Kidney epithelial cell (primary cell): ENCODE results near the gene CP. TPM values are rescaled to one million over a fixed set of nuclear protein-coding genes. Genes with fewer than 3 reads are reported as not detected.

ENCODE experiments used
- DNase-seq: peaks from one replicate; pipeline ENCODE4 v3.0.0-alpha.2; 2010; ENCODE audit warnings: low read depth
- H3K27me3 ChIP-seq: 2 replicates; pipeline ENCODE4 v1.6.0; 2011; ENCODE audit warnings: low read length; ENCODE audit not compliant: control insufficient read depth, insufficient read depth
- H3K36me3 ChIP-seq: 2 replicates; pipeline ENCODE4 v1.5.1; 2011; ENCODE audit warnings: low read length; ENCODE audit not compliant: control insufficient read depth, insufficient read depth
- H3K4me3 ChIP-seq: 2 replicates; pipeline ENCODE4 v1.5.1; 2011; ENCODE audit warnings: low read depth, mild to moderate bottlenecking, control low read depth, low read length
- CTCF ChIP-seq: IDR thresholded peaks from 2 replicates; pipeline ENCODE4 v1.5.1; 2011; ENCODE audit warnings: mild to moderate bottlenecking, moderate library complexity, low read length, control low read depth, inconsistent platforms; ENCODE audit not compliant: insufficient read depth, poor library complexity, severe bottlenecking
- total RNA-seq: library from RNA; depleted of rRNA; stranded (reverse); fragments of >200 nt; gene quantifications from 2 replicates; pipeline ENCODE4 v1.2.3, GENCODE V29; 2015

CP gene
- total RNA-seq, 1 donor from 2014 or later: not detected

- H3K27me3 ChIP-seq: no peaks in the 10 kb centered on the region
- no peak for TF ChIP-seq CTCF
- DNase-seq: no peak
- no peaks in the 10 kb centered on the region for H3K36me3 ChIP-seq
- no peak overlapping the region for H3K4me3 ChIP-seq
Observed at GRCh38 chr3:149234671-149235245, 13.1 kb upstream of the CP start.

GRCh38 chr3:149233323-149233722 lies 11.7 kb upstream of the CP start:
- no peak for TF ChIP-seq CTCF
- Histone ChIP-seq H3K4me3 (no peak overlapping the region), H3K36me3 (no peaks in the 10 kb centered on the region), H3K27me3 (no peaks in the 10 kb centered on the region)
- DNase-seq: no peak

DNA sequence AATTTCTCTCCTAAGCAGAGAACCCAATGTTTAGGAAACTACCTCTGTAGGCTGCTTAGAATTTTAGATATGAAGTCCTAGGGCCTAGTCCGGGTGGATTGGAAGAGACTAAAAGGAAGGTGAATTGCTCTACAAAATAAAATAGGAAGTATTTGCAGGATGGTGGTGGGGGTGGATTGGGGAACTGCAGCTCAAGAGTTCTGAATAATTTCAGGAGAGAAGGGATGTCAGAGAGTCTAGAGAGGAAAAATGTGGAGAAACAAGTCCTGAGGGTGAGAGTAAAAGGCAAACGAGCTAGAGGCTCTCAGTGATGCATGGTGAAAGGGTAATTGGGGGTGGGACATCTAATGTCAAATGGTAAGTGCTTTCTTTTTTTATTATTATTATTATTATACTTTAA lies 10.2 kb upstream of the CP start:
- no peaks in the 10 kb centered on the region for H3K36me3 ChIP-seq
- H3K4me3 ChIP-seq: no peak overlapping the region
- no peak for DNase-seq
- H3K27me3 ChIP-seq: no peaks in the 10 kb centered on the region
- TF ChIP-seq CTCF: no peak

GRCh38 chr3:149227591-149228268 lies 6.1 kb upstream of the CP start:
- no peak for TF ChIP-seq CTCF
- H3K4me3 ChIP-seq: no peak overlapping the region
- H3K27me3 ChIP-seq: no peaks in the 10 kb centered on the region
- no peaks in the 10 kb centered on the region for H3K36me3 ChIP-seq
- no peak for DNase-seq

DNA sequence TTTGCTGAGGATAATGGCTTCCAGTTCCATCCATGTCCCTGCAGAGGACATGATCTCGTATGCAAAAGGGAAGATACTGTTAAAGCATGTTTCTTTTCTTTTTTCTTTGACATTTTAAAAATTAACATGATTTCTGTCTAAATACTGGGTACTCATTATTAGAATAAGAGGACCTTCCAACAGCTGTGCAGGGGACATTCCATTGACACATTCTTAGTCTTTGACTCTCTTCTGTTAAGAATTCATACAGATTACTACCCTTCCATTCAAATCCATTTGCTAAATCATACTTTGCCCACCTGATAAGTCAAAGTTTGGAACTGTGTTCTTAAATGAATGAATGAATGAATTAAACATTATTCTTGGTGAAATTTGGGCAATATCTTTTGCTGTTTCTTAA lies 5.1 kb upstream of the CP start:
- H3K4me3 ChIP-seq: no peak overlapping the region
- no peaks in the 10 kb centered on the region for H3K27me3 ChIP-seq
- DNase-seq: no peak
- TF ChIP-seq CTCF: no peak
- H3K36me3 ChIP-seq: no peaks in the 10 kb centered on the region
